RCC 7860 (cell line): ENCODE results near the gene ADAMTS14.

Source experiments
- DNase-seq: peaks from one replicate; pipeline ENCODE4 v3.0.0-alpha.2; 2015; ENCODE audit warnings: low spot score
- FAIRE-seq: peaks from 2 replicates; lab custom pipeline; 2012; peaks lifted over from hg19 to GRCh38; lab: Jason Lieb, UNC

ADAMTS14 gene

DNA sequence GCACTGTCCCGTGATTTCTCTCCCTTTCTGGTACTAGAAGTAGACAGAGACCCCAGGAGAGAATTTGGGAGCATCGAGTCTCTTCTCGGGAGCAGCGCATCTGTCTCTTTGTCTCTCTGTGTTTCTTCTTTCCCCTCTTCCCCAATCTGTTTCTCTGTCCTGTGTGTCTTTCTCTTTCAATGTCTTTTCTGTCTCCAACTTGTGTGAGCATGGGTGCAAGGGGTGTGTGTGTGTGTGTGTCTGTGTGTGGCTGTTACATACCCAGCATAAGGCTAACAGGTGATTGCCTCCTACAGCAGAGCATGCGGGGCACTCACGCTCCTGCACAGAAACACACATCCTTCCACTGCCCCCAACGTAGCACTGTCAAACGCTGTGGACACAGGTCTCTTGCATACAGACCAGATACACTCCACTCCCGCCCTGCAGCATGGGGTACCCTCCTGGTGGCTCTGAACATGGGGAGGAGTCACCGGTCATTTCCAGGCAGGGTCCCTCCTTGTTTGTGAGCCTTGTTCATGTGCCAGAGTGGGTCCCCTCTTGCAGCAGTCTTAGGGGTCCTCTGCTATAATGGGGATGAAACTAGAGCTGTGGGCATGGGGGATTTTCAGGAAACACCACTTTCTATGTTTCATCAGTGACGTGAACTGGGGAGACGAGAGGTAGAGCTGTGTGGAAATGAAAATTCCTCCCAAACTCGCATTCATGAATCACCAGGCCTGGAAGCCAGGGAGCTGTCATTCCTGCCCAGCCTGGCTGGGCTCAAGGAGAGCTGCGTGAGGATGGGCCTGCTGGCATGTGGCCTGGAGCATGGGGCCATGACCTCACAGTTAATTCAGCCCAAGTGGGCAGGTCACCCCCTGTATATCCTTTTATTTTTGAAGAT is 980 bp downstream of the ADAMTS14 start:
- DNase-seq (peak; percentile 40), FAIRE-seq (no peak)

- DNase-seq (no peak), FAIRE-seq (no peak)
Measured at GRCh38 chr10:70673929-70674559, 1.7 kb downstream of the ADAMTS14 start.

- DNase-seq (no peak), FAIRE-seq (no peak)
Measured at GRCh38 chr10:70674560-70675495, 2.5 kb downstream of the ADAMTS14 start.

GRCh38 chr10:70675496-70676161 is 3.3 kb downstream of the ADAMTS14 start:
- DNase-seq (no peak), FAIRE-seq (no peak)

GRCh38 chr10:70676511-70676910 is 4.2 kb downstream of the ADAMTS14 start:
- DNase-seq = no peak
- no peak for FAIRE-seq

GRCh38 chr10:70677016-70677415 is 4.7 kb downstream of the ADAMTS14 start:
- FAIRE-seq (no peak), DNase-seq (no peak)

- FAIRE-seq = no peak
- no peak for DNase-seq
Measured at GRCh38 chr10:70677620-70678249, 5.4 kb downstream of the ADAMTS14 start.

GRCh38 chr10:70678250-70678635 is 5.9 kb downstream of the ADAMTS14 start:
- FAIRE-seq = no peak

GRCh38 chr10:70678757-70679489 is 6.6 kb downstream of the ADAMTS14 start:
- DNase-seq (no peak), FAIRE-seq (no peak)

More at GRCh38 chr10:70678250-70678635, 5.9 kb downstream of the ADAMTS14 start:
- no peak for DNase-seq

DNA sequence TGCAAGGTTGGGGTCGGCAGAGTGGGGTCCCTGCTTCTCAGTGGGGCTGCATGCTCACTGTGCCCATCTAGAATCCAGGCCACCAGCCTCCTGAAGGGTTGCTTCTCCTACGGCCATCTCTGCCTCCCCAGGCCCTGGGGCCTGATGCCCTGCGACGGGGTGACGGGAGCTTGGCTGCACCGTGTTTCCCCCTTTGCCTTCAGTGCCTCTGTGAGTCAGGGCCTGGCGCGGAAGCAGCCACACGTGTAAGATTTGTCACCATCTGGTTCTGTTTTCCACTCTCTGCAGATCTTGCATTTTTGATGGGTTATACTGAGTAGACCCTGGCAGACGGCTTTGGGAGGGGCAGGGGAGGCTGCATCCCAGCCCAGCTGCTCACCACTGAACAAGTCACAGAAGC is 7.2 kb downstream of the ADAMTS14 start:
- no peak for DNase-seq
- no peak for FAIRE-seq

- no peak for FAIRE-seq
- no peak for DNase-seq
Measured at GRCh38 chr10:70680899-70681730, 8.8 kb downstream of the ADAMTS14 start.

DNA sequence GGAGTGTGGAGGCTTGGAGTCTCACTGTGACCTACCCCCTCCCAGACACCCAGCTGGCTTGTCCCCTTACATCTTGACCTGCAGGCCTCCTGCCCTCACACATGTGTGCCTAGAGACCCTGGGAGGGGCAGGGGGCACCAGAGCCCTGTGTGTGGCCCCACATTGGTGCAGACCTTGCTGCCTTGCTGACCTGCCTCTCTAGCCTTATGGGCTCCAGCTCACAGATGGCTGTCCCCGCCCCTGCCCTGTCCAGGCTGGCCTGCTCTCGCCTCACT is 9.4 kb downstream of the ADAMTS14 start:
- no peak for FAIRE-seq
- DNase-seq = no peak

GRCh38 chr10:70682920-70683600 is 10.8 kb downstream of the ADAMTS14 start:
- DNase-seq (no peak), FAIRE-seq (no peak)

DNA sequence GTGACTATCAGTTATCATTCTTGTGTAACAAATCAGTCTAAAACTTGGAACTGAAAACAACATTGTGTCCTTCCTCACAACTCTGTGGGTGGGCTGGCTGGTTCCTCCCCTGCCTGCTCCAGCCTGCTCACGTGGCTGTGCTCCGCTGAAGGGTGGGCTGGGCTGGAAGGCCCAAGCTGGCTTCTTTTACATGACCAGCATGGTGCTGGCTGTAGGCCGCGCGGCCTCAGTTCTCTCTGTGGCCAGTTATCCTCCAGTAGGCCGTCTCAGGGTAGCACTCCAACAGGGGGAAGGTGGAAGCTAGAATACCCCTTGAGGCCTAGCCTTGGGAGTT is 11.3 kb downstream of the ADAMTS14 start:
- DNase-seq (no peak), FAIRE-seq (no peak)

GRCh38 chr10:70683940-70684339 is 11.6 kb downstream of the ADAMTS14 start:
- FAIRE-seq = no peak

GRCh38 chr10:70684374-70684773 is 12.1 kb downstream of the ADAMTS14 start:
- no peak for DNase-seq

More at GRCh38 chr10:70683940-70684339, 11.6 kb downstream of the ADAMTS14 start:
- DNase-seq = no peak

DNA sequence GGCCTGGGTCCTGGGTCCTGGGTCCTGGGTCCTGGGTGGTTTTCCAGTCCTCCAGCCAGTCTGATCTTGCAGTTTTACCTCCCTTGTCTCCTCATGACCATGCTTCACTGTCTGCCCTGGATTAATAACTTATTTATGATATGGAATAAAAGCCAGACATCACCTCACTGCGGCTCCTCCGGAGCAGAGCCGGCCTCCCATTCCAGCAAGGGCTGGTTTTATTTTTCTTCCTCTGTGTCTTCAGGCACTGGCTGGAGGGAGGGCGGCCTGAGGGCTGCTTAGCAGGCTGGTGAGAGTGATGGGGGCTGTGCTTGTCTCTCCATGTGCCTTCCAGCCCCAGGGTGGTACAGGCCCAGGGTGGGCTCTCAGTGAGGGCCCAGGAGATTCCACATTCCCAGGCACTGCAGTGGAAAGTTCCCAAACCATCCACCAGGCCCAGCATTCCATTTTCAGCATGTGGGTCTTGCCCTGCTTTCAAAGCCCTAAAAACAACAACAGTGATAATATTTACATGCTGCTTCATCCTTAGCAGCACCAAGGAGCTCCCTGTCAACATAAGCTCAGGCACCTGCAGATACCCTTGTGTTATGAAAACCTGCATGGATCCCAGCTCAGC is 12.6 kb downstream of the ADAMTS14 start:
- FAIRE-seq (no peak), DNase-seq (no peak)

More at GRCh38 chr10:70684374-70684773, 12.1 kb downstream of the ADAMTS14 start:
- no peak for FAIRE-seq

- DNase-seq (no peak), FAIRE-seq (no peak)
Measured at GRCh38 chr10:70685455-70685911, 13.2 kb downstream of the ADAMTS14 start.
